C4-2B (cell line): ENCODE measurements around the gene MX2.
"Not testable (repeated sequence)": the region's sequence is repeated elsewhere in the genome, so short reads cannot be mapped to it uniquely, and the experiment has no call there.

Experiments used
- H3K27ac ChIP-seq: fragments of 450-650 bp; 2 replicates; pipeline ENCODE4 v1.5.1; 2017
- CTCF ChIP-seq: fragments of 450-650 bp; conservative IDR thresholded peaks from 2 replicates; pipeline ENCODE4 v1.5.1; 2017; ENCODE audit warnings: mild to moderate bottlenecking
- ZFX ChIP-seq: fragments of 450-650 bp; IDR thresholded peaks from 2 replicates; pipeline ENCODE4 v1.6.1; 2017

The MX2 gene

GRCh38 chr21:41361786-41362604 lies at the start of gene MX2:
MX2 (plus strand) TSS chr21:41362027; CDS start chr21:41376907, 14,880 bp downstream.
- H3K27ac ChIP-seq = no peak within 1 kb of the TSS
- TF ChIP-seq CTCF = no peak

- H3K27ac ChIP-seq = not testable (repeated sequence)
Measured at GRCh38 chr21:41313285-41314164, 48.3 kb upstream of the MX2 start.

- no peak for TF ChIP-seq CTCF
- no peak for TF ChIP-seq ZFX
Measured at GRCh38 chr21:41315726-41316125, 46.1 kb upstream of the MX2 start.

GRCh38 chr21:41316200-41317062 lies 45.4 kb upstream of the MX2 start, which contains the start of gene FAM3B:
FAM3B (plus strand) TSS chr21:41316801; CDS start chr21:41316880, 79 bp downstream.
- no peak within 1 kb of the TSS for H3K27ac ChIP-seq
- no peak for TF ChIP-seq CTCF
- no peak for TF ChIP-seq ZFX

More at GRCh38 chr21:41315726-41316125, 46.1 kb upstream of the MX2 start:
- H3K27ac ChIP-seq = no peak overlapping the region

GRCh38 chr21:41317063-41317392 lies 44.8 kb upstream of the MX2 start:
- no peak overlapping the region for H3K27ac ChIP-seq
- no peak for TF ChIP-seq ZFX
- TF ChIP-seq CTCF = no peak

- H3K27ac ChIP-seq = no peak overlapping the region
- no peak for TF ChIP-seq CTCF
- TF ChIP-seq ZFX = no peak
Measured at GRCh38 chr21:41317458-41317857, 44.4 kb upstream of the MX2 start.

- TF ChIP-seq ZFX = no peak
- no peak for TF ChIP-seq CTCF
Measured at GRCh38 chr21:41318218-41318617, 43.6 kb upstream of the MX2 start.

More at GRCh38 chr21:41318218-41318617, 43.6 kb upstream of the MX2 start:
- no peak overlapping the region for H3K27ac ChIP-seq
